Astrocyte (in vitro differentiated cells and primary cell): ENCODE measurements around the gene ZNF609.

Experiments
- EZH2 ChIP-seq: IDR thresholded peaks from 2 replicates; pipeline ENCODE4 v1.6.1; 2012; ENCODE audit warnings: mild to moderate bottlenecking, low read length, inconsistent platforms; ENCODE audit not compliant: insufficient read depth
- TF ChIP-seq, protein P1 (sequence below): IDR thresholded peaks from 2 replicates; pipeline ENCODE4 v1.5.1; 2011; ENCODE audit warnings: low read depth, mild to moderate bottlenecking, inconsistent platforms, low read length, moderate library complexity; ENCODE audit not compliant: insufficient read depth

DNA sequence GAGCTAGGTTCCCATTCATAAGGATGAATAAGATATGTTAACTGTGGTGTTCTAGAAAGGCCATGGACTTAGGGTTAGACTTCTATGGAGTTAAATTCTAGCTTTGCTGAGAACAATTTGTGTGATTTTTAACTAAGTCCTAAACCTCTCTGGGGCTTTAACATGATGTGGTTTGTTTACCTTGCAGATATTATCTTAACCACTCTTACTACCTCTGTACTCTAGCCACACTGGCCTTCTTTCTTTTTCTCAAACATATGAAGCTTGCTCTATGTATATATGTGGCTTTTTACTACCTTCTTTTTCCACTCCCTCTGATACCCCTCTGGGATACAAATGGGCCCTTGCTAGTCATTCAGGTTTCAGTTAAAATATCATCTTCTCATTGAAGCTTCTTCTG, 108.4 kb downstream of the ZNF609 start:
- TF ChIP-seq, protein P1, sequence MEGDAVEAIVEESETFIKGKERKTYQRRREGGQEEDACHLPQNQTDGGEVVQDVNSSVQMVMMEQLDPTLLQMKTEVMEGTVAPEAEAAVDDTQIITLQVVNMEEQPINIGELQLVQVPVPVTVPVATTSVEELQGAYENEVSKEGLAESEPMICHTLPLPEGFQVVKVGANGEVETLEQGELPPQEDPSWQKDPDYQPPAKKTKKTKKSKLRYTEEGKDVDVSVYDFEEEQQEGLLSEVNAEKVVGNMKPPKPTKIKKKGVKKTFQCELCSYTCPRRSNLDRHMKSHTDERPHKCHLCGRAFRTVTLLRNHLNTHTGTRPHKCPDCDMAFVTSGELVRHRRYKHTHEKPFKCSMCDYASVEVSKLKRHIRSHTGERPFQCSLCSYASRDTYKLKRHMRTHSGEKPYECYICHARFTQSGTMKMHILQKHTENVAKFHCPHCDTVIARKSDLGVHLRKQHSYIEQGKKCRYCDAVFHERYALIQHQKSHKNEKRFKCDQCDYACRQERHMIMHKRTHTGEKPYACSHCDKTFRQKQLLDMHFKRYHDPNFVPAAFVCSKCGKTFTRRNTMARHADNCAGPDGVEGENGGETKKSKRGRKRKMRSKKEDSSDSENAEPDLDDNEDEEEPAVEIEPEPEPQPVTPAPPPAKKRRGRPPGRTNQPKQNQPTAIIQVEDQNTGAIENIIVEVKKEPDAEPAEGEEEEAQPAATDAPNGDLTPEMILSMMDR: no peak
- no peak for TF ChIP-seq EZH2
